OCI-M2 (cell line): ENCODE data around the gene KCNH1.
"Not testable (repeated sequence)": the region's sequence is repeated elsewhere in the genome, so short reads cannot be mapped to it uniquely, and the experiment has no call there.

ENCODE experiments used
- DNase-seq: peaks from one replicate; lab custom pipeline; 2025; ENCODE audit not compliant: unreplicated experiment; lab: John Stamatoyannopoulos, UW

KCNH1 gene

DNA sequence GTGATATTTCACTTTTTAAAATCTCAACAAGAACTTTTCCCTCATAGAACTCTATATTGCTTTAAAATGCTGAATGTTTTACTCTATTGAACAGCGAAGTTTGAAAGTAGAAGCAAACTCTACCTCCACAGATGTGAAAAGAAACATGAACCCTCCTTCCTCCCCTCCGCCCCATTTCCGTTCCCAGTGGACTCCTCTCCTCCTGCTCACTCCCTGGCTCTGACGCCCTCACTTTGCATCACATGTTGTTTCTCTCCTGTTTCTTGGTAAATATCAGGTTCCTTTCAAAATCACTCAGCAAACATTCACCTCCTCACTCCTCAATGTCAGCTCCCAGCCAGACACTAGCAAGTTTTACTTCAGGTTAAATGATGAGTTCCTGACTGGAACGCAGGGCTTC, 34.6 kb downstream of the KCNH1 start:
- no peak for DNase-seq

DNA sequence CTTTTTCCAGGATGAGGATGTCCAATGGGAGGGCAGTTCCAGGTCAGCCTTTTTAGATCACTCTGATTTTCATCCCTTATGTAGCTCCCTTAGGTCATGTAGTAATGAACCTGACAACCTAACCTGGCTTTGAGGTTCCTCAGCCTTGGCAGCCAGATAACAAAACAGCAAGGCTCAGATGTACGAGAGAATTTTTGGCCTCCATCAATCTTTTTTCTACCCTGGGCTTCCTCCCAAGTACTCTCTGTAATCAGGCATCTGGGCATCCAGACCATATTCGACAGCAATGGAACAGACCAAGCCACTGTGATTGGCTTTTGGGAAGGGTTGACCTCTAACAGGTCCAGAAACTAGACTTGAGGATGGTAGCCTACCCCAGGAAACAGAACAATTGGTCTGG, 38.6 kb downstream of the KCNH1 start:
- no peak for DNase-seq

DNA sequence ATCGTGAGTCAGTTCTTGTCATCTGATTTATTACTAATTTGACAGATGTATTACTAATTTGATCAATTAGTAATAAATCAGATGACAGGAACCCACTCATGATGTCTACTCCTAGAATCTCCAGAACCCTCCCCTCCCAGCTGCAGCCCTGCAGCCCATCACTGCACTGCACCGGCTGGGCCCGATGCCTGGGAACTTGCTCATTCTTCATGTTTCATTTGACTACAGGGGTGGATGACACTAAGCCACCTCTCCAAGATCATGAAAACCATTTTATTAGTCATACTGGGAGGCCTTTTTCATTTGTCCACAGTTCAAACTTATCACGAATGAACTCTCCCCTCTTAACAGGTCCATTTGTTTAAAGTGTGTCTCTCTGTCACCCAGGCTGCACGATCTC, 41.0 kb downstream of the KCNH1 start:
- DNase-seq: no peak

DNA sequence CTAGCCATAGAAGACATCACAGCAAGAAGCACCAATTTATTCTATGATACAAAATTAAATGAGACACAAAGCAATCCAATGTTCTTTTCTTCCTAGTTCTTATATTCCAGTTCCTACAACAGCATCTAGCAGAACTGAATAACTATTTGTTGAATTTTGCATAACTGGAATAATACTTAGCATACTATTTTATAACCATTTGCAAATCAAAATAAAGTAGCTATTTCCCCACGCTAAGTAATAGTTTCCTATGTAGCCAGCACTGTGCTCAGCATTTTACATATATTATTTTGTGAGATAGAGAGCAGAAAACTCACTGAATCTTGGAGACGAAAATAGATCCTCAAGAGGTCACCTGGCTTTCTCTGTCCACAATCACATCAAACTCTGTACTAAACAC, 42.1 kb downstream of the KCNH1 start:
- DNase-seq: no peak

DNA sequence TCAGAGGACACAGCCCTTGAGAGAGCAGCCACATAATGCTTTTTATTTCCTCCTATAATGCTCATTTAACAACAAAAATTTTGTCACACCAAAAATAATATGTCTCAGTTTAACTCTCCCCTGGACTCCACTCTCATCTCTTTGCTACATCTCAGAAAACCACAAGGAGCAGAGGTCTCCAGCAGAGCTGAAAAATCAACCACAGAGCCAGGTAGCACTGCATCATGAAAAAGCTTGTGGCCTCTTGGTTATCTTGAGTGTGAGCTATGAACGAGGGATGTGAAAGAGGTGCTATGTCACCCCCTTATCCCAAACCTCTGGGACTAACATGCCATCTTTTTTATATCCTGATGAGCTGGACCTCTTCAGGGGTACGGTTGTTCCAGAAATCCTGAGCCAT, 44.4 kb downstream of the KCNH1 start:
- no peak for DNase-seq

- DNase-seq: no peak
Observed at GRCh38 chr1:211088156-211088555, 45.8 kb downstream of the KCNH1 start.

DNA sequence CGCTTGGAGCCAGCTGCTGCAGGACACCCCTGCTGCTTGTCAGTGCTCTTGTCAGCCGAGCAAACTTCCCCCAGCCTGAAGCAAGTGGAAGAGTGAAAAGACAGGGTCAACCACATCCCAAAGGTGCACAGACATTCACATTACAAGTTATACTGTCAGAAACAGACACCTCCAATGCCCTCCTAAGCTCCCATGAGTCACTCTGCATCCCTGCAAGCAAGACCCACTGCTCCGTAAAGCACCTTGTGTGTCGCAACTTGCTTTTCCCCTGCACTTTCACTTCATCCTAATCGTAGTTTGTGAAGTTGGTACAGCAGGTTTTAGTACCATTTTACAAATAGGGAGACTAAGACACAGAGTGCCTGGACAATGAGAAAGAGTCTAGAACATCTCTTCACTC, 51.1 kb downstream of the KCNH1 start:
- no peak for DNase-seq

- DNase-seq: not testable (repeated sequence)
Observed at GRCh38 chr1:211081447-211081846, 52.5 kb downstream of the KCNH1 start.

DNA sequence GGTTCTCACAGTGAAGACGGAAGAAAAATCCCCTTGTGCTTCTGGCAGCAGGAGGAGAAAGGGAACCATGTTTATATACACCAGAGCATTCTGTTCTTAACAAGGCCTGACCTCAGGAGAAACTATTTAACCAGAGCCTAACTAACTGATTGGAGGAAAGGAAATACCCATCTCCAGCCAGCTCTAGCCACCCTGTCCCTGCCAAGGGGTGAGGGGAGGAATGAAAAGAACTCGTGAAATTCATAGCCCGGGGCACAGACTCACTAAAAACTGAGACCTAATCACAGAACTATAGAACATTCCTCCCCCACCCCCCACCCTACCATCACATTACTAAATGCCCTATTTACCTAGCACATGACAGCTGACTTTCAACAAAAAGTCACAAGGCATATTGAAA, 65.0 kb downstream of the KCNH1 start:
- no peak for DNase-seq

- no peak for DNase-seq
Observed at GRCh38 chr1:211066781-211067384, 67.1 kb downstream of the KCNH1 start.

- not testable (repeated sequence) for DNase-seq
Observed at GRCh38 chr1:211041838-211042237, 92.1 kb downstream of the KCNH1 start.

GRCh38 chr1:211037095-211037494, 96.9 kb downstream of the KCNH1 start:
- DNase-seq: no peak

GRCh38 chr1:211036381-211037060, 97.4 kb downstream of the KCNH1 start:
- DNase-seq: no peak

DNA sequence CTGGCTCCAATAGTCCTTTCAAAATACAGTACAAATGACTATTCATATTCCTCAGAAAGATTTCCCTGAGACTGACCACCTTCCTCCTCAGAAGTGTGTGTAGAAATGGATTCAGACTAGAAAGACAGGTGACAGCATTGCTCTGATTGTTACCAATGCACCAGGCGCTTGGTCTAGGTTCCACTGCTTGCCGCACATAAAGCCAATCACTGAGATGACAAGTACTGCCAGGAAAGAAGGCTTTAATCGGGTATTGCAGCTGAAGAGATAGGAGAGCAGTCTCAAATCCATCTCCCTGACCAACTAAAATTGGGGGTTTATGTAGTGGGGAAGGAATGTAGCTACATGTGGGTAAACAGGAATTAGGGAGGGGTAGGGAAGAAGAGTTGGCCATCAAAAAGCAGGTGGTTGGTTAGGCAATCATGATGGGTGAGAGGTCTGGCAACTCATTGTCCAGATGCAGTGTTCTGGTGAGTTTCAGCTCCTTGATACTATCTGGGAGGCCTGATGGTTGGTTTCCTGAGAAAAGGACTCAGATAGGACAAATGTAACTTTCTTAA, 98.0 kb downstream of the KCNH1 start:
- DNase-seq: no peak

DNA sequence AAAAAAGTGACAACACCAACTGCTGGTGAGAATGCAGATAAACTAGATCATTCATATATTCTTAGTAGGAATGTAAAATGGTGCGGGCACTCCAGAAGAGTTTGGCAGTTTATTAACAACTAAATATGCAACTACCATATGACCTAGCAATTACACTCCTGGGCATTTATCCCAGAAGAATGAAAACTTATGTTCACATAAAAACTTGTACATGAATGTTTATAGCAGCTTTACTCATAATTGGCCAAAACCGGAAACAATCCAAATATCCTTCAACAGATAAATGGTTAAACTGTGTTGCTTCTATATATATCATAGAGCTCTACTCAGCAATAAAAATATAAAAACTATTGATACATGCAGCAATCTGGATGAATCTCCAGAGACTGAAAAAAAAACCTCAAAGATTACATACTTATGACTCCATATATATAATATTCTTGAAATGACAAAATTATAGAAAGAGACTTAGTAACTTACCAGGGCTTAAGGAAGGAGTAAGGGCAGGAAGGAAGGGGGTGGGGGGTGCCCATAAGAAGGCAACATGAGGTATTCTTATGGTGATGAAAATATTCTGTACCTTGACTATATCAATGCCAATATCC, 99.9 kb downstream of the KCNH1 start:
- DNase-seq: no peak

DNA sequence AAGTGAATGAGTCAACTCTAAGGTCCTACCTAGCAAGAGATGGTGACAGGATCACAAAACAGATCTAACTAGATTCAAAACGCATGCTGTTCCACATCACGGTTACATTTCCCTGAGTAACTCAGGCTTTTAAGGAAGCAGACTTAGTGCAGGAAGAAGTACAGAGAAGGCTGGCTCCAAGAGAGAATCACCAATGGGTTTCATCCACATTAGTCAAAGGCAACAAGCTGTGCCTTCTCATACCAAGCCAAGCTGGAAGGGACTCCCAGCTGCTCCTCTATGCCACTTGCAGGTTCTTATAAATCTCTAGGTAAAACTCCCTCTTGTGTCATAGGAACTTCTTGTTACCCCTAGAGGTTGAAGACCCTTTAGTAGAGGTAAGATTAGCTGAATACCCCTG, 109.0 kb downstream of the KCNH1 start:
- DNase-seq: no peak

- DNase-seq: no peak
Observed at GRCh38 chr1:211019266-211019665, 114.7 kb downstream of the KCNH1 start.

GRCh38 chr1:211018690-211019089, 115.3 kb downstream of the KCNH1 start:
- no peak for DNase-seq

- no peak for DNase-seq
Observed at GRCh38 chr1:211017075-211017718, 116.8 kb downstream of the KCNH1 start.

GRCh38 chr1:211014275-211014674, 119.7 kb downstream of the KCNH1 start:
- no peak for DNase-seq

DNA sequence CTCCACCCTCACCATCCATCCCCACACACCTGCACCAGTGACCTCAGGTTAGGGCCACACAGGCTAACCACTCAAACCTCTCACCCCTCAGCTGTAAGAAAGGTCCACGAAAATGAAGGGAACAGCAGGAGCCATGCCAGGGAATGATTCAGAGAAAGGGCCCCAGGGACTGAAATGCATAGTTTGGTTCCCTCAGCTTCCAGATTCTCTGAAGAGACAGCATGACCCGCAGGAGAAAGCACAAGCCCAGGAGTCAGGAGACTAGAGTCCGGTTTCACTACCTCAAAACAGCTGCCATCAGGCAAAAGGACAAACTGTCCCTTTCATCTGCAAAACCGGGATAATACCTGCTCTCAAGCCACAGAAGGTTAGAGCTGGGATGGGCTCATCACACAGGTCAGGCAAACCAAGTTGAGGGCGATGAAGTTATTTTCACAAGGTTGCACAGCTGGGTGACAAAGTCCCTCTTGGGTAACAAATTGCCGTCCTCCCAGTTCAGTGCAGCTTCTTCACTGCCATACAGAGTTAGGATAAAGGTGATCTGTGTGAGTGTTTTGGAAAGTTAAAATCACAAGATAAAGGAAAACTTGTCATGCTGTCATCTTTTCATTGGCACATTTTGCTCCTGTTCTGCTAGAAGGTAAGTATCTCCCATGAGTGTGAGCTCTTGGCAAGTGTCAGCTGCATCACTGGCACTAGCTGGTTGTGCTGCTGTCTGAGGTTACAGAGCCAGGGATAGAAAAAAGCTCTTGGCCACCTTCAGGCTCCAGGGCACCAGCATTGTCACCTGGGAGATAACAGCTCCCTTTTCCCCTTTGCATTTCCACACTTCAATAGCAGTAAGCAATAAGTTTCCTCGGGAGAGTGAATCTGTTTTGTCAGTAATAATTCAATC, 120.4 kb downstream of the KCNH1 start:
- DNase-seq: no peak
